ENCODE measurements around the gene HADH. TPM values are rescaled to one million over a fixed set of nuclear protein-coding genes. Genes with fewer than 3 reads are reported as not detected.
A peak's percentile ranks its signal among the peaks of the same experiment; 100 is the strongest.

HADH gene
- total and polyA plus RNA-seq, 4 donors = 37.6 to 43.9 (median 40.6) TPM

GRCh38 chr4:108029016-108029720 is 39.5 kb downstream of the HADH start:
- H3K9me3 ChIP-seq (ENCODE audit: control insufficient read depth in 4 of 4, insufficient read depth in 3 of 4, low read length in 3 of 4) = no peaks in the 10 kb centered on the region
- H3K4me3 ChIP-seq = no peak overlapping the region
- TF ChIP-seq CTCF (IDR thresholded peaks at IDR 0.05; ENCODE audit: control extremely low read depth, extremely low read depth) = no peak
- no peak for ATAC-seq (ENCODE audit: insufficient read depth, low FRiP score)
- peaks cover 16 to 31% (median 26%) of the 10 kb centered on the region in 4 donors for H3K36me3 ChIP-seq (ENCODE audit: control insufficient read depth in 4 of 4, insufficient read depth in 4 of 4, low read length in 4 of 4)
- no peak overlapping the region for H3K27ac ChIP-seq (ENCODE audit: low read depth in 1 of 2, low read length in 1 of 2)
- whole genome bisulfite sequencing, 2 donors = 82 to 88% methylated on average over 9 of the region's 9 CpGs
- no peaks in the 10 kb centered on the region for H3K27me3 ChIP-seq (ENCODE audit: control insufficient read depth in 3 of 3, insufficient read depth in 3 of 3, low read length in 2 of 3)
- H3K9ac ChIP-seq (ENCODE audit: insufficient read depth in 1 of 2, low read length in 2 of 2) = no peak overlapping the region
- DNase-seq = no peak
- H3K4me1 ChIP-seq (ENCODE audit: control insufficient read depth in 5 of 5, insufficient read depth in 5 of 5, low read length in 5 of 5) = peaks cover 0 to 1% (median 0%) of the 10 kb centered on the region in 5 donors

DNA sequence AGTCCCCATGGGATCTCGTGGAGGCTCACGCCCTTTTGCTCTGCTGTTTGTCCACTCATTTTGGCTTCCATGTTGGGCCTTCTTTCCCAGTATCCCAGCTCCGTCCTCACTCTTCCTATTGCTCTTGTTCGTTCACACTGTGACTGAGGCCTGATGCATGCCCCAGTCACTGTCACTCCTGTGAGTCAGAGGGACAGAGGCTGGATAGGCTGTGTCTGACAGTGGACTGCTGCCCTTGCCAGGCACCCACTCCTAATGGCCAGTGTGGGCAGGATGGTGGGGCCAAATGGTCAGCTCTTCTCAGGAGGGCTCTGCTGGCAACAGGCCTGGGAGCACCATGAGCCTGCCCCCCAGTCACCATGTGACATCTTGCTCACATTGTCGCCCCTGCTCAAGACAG is 40.0 kb downstream of the HADH start:
- 92 to 94% methylated on average over 5 of the region's 5 CpGs for WGBS, 2 donors
- DNase-seq = no peak
- no peak overlapping the region for H3K4me3 ChIP-seq
- TF ChIP-seq CTCF (IDR thresholded peaks at IDR 0.05; ENCODE audit: control extremely low read depth, extremely low read depth) = no peak
- no peak overlapping the region for H3K9ac ChIP-seq (ENCODE audit: insufficient read depth in 1 of 2, low read length in 2 of 2)
- no peaks in the 10 kb centered on the region for H3K27me3 ChIP-seq (ENCODE audit: control insufficient read depth in 3 of 3, insufficient read depth in 3 of 3, low read length in 2 of 3)
- H3K27ac ChIP-seq (ENCODE audit: low read depth in 1 of 2, low read length in 1 of 2) = no peak overlapping the region
- no peaks in the 10 kb centered on the region for H3K9me3 ChIP-seq (ENCODE audit: control insufficient read depth in 4 of 4, insufficient read depth in 3 of 4, low read length in 3 of 4)
- peaks cover 0 to 1% (median 0%) of the 10 kb centered on the region in 5 donors for H3K4me1 ChIP-seq (ENCODE audit: control insufficient read depth in 5 of 5, insufficient read depth in 5 of 5, low read length in 5 of 5)
- H3K36me3 ChIP-seq (ENCODE audit: control insufficient read depth in 4 of 4, insufficient read depth in 4 of 4, low read length in 4 of 4) = peaks cover 18 to 36% (median 28%) of the 10 kb centered on the region in 4 donors
- ATAC-seq (ENCODE audit: insufficient read depth, low FRiP score) = no peak

GRCh38 chr4:108030332-108030731 is 40.6 kb downstream of the HADH start:
- peak; percentile 17 for TF ChIP-seq CTCF (IDR thresholded peaks at IDR 0.05; ENCODE audit: control extremely low read depth, extremely low read depth)
- H3K27ac ChIP-seq (ENCODE audit: low read depth in 1 of 2, low read length in 1 of 2) = no peak overlapping the region
- H3K27me3 ChIP-seq (ENCODE audit: control insufficient read depth in 3 of 3, insufficient read depth in 3 of 3, low read length in 2 of 3) = no peaks in the 10 kb centered on the region
- peaks cover 17 to 32% (median 26%) of the 10 kb centered on the region in 4 donors for H3K36me3 ChIP-seq (ENCODE audit: control insufficient read depth in 4 of 4, insufficient read depth in 4 of 4, low read length in 4 of 4)
- ATAC-seq (ENCODE audit: insufficient read depth, low FRiP score) = peak; percentile 72
- WGBS, 2 donors = 84 to 90% methylated on average over 2 of the region's 2 CpGs
- peak; percentile 47 to 71 (median 63) for DNase-seq
- no peak overlapping the region for H3K4me3 ChIP-seq
- no peaks in the 10 kb centered on the region for H3K9me3 ChIP-seq (ENCODE audit: control insufficient read depth in 4 of 4, insufficient read depth in 3 of 4, low read length in 3 of 4)
- no peak overlapping the region for H3K9ac ChIP-seq (ENCODE audit: insufficient read depth in 1 of 2, low read length in 2 of 2)
- peaks cover 0 to 1% (median 0%) of the 10 kb centered on the region in 5 donors for H3K4me1 ChIP-seq (ENCODE audit: control insufficient read depth in 5 of 5, insufficient read depth in 5 of 5, low read length in 5 of 5)
